C1 segment of cervical spinal cord (tissue), 14 donors: ENCODE measurements around the gene ZBTB20.

Experiments
- DNase-seq, 14 donors: peaks; one replicate each; lab custom pipeline; 2025; lab: John Stamatoyannopoulos, UW

The ZBTB20 gene

GRCh38 chr3:114874522-114874971, 272.5 kb downstream of the ZBTB20 start:
- peak in 2 of 14 donors; percentile 19 to 37 for DNase-seq

- DNase-seq: no peak
Measured at GRCh38 chr3:114873591-114873990, 273.5 kb downstream of the ZBTB20 start.

- DNase-seq: no peak
Measured at GRCh38 chr3:114872588-114872987, 274.5 kb downstream of the ZBTB20 start.

- no peak for DNase-seq
Measured at GRCh38 chr3:114872050-114872449, 275.0 kb downstream of the ZBTB20 start.

- no peak for DNase-seq
Measured at GRCh38 chr3:114867835-114868503, 279.1 kb downstream of the ZBTB20 start.

GRCh38 chr3:114867359-114867758, 279.7 kb downstream of the ZBTB20 start:
- no peak for DNase-seq

GRCh38 chr3:114866430-114866829, 280.7 kb downstream of the ZBTB20 start:
- DNase-seq: peak in 1 of 14 donors; percentile 51

DNA sequence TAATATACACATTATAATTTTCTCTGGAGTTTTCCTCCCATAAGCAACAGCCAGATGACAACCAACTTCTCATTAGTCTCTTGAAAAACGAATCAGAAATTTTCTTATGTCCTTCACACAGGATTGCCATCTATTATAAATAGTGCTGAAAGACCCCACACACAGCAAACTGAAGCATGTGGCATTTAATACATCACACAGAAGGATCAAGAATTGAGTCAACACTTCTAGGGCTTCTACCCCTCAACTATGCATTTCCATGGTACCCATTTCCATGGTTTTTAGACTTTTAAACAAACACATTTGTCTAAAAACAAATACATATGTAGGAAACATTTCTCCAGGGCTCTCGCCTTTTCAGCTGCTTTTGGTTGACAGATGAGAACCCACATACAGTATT, 282.1 kb downstream of the ZBTB20 start:
- no peak for DNase-seq

DNA sequence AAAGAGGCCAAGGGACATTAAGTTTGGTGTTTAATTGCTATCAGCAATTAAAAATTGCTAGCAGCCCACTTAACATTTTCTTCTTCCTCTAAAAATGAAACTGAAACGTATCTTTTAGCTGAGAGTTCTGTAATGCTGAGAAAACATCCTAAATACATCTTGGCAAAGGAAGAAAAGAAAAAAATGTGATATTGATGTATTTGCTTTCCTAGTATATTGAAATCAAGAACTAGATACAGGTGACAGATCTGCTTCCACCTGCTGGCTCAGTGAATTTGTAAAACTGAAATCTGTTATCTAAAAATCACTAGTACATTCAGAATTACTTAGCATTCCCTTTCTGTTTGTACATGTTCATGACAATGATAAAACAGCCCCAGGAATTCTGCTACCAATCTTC, 283.2 kb downstream of the ZBTB20 start:
- DNase-seq: peak in 1 of 14 donors; percentile 37

GRCh38 chr3:114861666-114862065, 285.4 kb downstream of the ZBTB20 start:
- DNase-seq: peak in 1 of 14 donors; percentile 76

DNA sequence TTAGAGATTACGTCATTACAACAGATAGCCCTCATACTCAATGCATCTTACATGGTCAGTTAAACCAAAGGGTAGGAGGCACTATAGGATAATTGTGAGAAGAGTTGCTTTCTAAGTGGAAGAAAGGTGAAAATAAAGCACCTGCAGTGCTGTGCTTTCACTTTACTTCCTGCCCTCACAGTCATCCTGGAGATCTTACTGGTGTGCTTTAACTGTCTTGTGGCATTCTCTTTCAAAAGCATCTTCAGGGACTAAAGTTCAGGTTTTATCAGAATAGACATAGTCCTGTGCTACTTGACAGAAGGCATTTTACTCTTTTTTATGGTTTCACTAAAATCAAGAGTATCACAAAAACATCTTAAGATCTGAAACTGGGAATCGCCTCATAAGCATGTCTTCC, 286.6 kb downstream of the ZBTB20 start:
- DNase-seq: no peak

DNA sequence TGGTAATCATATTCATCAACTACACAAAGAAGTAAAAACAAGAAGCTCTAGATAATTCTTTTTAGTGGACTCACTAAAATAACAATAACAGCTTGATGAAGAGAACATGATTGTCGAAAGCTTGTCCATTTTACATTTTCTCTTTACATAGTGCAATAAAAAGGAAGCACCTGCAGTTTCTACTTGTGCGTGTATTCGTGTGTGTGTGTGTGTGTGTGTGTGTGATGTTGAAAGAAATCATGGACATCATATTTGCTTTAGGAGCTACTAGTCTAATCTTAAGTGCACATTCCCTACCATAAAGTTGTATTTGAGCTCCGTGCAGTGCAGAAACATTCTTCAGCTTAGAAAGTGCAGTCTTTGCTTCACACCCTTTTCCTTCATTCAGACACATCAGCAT, 288.8 kb downstream of the ZBTB20 start:
- no peak for DNase-seq

DNA sequence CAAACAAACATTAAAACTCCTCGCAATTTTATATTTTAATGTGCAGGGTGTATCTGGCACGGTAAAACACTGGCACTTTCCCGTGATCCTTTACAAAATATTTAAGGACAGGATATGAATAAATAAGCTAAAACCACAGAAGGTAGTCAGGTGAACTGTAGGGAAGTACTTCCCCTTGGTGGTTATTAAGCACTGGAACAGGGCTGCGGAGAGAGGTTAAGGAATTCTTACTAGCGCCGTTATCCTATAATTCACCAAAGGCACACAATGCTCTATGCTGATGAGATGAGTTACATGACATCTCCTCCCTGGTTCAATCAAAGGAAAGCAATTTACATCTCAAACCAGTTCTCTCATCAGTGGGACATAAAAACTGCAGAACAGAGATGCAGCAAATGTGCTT, 289.8 kb downstream of the ZBTB20 start:
- DNase-seq: peak in 1 of 14 donors; percentile 46

DNA sequence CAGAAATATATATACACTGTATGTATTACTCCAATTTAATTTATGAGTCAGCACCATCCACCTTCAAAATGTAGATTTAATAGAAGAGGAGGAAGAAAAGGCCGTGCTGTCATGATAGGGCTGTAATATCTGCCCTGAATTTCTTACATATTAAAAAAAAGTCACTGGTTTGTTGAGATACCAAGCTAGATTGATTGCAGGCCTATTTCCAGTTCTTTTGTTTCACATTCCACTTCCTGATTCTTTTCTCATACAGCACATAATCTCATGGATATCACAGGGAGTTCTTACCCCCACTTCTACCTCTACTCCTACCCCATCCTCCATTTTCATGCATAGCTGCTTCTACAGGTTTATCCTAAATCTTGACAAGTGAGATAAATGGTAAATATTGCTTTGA, 290.3 kb downstream of the ZBTB20 start:
- DNase-seq: no peak

- DNase-seq: no peak
Measured at GRCh38 chr3:114855839-114856238, 291.2 kb downstream of the ZBTB20 start.

DNA sequence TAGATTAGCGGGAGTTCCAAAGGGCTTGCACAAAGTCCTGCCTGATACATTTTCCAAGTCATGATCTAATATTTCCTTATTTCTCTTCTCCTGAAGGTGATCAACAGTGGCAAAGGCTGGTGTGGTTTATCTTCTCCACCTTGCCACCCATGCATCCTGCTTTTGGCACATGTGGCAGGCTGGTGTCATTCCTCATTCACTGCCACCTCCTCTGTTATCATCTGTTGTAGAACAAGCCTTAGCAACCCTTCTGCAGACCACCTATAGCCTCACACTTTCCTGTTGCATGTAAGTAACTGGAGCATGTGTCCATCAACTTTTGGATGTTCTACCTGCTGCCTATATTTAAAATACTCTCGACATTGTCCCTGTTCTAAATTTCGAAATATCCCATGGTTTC, 294.1 kb downstream of the ZBTB20 start:
- DNase-seq: no peak

DNA sequence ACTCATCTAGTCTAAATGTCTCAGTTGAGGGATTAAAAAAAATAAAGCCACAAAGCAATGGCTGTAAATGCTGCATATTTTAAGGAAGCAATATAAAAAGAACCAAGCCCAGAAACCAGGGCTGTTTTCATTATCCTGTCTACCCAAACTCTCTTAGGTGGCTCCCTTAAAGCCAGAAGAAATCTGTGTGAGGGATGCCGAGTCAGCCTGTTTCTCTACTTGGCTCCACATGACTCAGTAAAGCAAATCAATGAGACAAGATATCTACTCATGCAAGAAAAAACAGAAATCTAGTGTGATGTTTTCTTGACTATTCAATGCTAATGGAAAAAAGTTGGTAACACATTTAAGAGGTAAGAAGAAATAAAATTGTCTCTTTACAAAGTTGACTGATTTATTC, 296.2 kb downstream of the ZBTB20 start:
- no peak for DNase-seq

- DNase-seq: peak in 6 of 14 donors; percentile 17 to 82 (median 51)
Measured at GRCh38 chr3:114848643-114849350, 298.3 kb downstream of the ZBTB20 start.

- peak in 13 of 14 donors; percentile 4 to 97 (median 69) for DNase-seq
Measured at GRCh38 chr3:114848082-114848481, 299.0 kb downstream of the ZBTB20 start.

- peak in 1 of 14 donors; percentile 52 for DNase-seq
Measured at GRCh38 chr3:114847564-114847963, 299.5 kb downstream of the ZBTB20 start.

DNA sequence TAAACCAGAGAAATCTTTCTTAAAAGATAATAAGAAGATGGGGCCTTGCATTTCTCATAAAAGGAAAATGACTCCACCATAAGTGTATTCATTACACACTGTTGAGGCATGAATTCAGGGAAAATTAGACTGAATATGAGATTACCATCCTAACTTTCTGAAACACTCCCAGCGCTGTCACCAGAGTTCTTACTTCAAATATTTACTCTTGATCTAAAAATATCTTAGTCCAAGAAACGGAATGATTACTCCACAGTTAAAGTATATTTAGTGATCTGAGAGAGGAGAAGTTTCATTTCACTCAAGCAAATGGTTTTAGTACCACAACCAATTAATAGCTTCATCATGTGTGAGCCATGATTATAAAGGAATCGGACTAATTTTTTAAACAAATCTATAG, 300.3 kb downstream of the ZBTB20 start:
- no peak for DNase-seq

GRCh38 chr3:114846252-114846651, 300.8 kb downstream of the ZBTB20 start:
- DNase-seq: peak in 3 of 14 donors; percentile 5 to 54 (median 31)

DNA sequence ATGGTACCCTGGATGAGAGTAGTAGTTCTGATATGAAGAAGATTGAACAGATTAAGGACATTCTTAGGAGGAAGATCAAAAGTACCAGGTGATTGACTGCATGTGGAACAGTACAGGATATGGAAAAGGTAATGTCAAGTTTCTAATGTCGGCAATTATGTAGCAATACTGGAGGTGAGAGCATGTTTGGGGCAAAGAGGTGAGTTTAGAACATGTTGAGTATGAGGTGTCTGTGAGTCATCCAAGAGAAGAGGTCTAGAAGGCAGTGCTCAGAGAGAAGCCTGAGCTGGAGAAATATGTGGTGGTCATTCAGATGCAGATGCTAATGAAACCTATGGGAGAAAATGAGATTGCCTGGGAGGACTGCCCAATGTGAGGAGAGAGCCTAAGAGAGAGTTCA, 305.6 kb downstream of the ZBTB20 start:
- no peak for DNase-seq
